Type B pancreatic cell (in vitro differentiated cells): ENCODE measurements around the gene LYRM4. TPM values are rescaled to one million over a fixed set of nuclear protein-coding genes. Genes with fewer than 3 reads are reported as not detected.

Experiments
- DNase-seq: peaks from one replicate; pipeline ENCODE4 v3.0.0; 2021; ENCODE audit warnings: mixed read lengths; ENCODE audit not compliant: unreplicated experiment; ENCODE audit errors: extremely low spot score
- H3K27ac Mint-ChIP-seq: 2 replicates; pipeline ENCODE4 v1.8.0; 2021; ENCODE audit warnings: mild to moderate bottlenecking, mixed read lengths
- H3K27me3 Mint-ChIP-seq: 2 replicates; pipeline ENCODE4 v1.8.0; 2021; ENCODE audit warnings: mixed read lengths
- H3K36me3 Mint-ChIP-seq: 2 replicates; pipeline ENCODE4 v1.8.0; 2021; ENCODE audit warnings: mixed read lengths
- H3K4me1 Mint-ChIP-seq: one replicate; pipeline ENCODE4 v1.8.0; 2021; ENCODE audit warnings: mixed read lengths; ENCODE audit not compliant: unreplicated experiment
- H3K4me3 Mint-ChIP-seq: 2 replicates; pipeline ENCODE4 v1.8.0; 2021; ENCODE audit warnings: mild to moderate bottlenecking, mixed read lengths
- H3K9me3 Mint-ChIP-seq: 2 replicates; pipeline ENCODE4 v1.8.0; 2021; ENCODE audit warnings: mixed read lengths
- CTCF ChIP-seq: fragments of 200-600 bp; sonication (generic); conservative IDR thresholded peaks from 2 replicates; pipeline ENCODE4 v1.5.0; 2021; ENCODE audit warnings: antibody characterized with exemption, mild to moderate bottlenecking
- total RNA-seq: library from RNA; stranded (reverse); gene quantifications from 2 replicates; pipeline ENCODE4 v1.2.1, GENCODE V29; 2021; ENCODE audit warnings: low replicate concordance

The LYRM4 gene
- total RNA-seq, 1 donor from 2014 or later, result 39.5 TPM

- no peak overlapping the region for H3K27ac Mint-ChIP-seq
- DNase-seq, result no peak
- no peaks in the 10 kb centered on the region for H3K4me1 Mint-ChIP-seq
- peaks cover 1% of the 10 kb centered on the region for H3K36me3 Mint-ChIP-seq
- no peaks in the 10 kb centered on the region for H3K9me3 Mint-ChIP-seq
- peaks cover 2% of the 10 kb centered on the region for H3K27me3 Mint-ChIP-seq
- H3K4me3 Mint-ChIP-seq, result no peak overlapping the region
- TF ChIP-seq CTCF, result no peak
Measured at GRCh38 chr6:5100806-5101205, 159.9 kb downstream of the LYRM4 start.

DNA sequence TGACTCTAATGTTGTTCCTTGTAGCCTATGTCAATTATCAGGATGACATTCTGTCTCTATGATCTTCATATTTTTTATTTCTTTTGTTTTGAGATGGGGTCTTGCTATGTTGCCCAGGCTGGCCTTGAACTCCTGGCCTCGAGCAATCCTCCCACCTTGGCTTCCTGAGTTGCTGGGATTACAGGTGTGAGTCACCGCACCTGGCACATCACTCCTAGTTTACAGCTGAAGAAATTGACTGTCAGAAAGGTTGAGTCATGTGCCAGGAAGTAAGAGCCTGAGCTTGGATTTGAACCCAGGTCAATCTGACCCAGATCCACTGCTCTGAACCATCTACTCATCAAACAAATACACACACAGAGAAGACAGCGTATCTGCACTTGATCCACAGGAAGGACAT lies 161.2 kb downstream of the LYRM4 start:
- no peak overlapping the region for H3K4me3 Mint-ChIP-seq
- H3K36me3 Mint-ChIP-seq, result no peaks in the 10 kb centered on the region
- H3K4me1 Mint-ChIP-seq, result no peaks in the 10 kb centered on the region
- TF ChIP-seq CTCF, result no peak
- H3K27me3 Mint-ChIP-seq, result peaks cover 4% of the 10 kb centered on the region
- no peaks in the 10 kb centered on the region for H3K9me3 Mint-ChIP-seq
- no peak for DNase-seq
- no peak overlapping the region for H3K27ac Mint-ChIP-seq

- H3K4me1 Mint-ChIP-seq, result no peaks in the 10 kb centered on the region
- no peak for TF ChIP-seq CTCF
- peaks cover 5% of the 10 kb centered on the region for H3K27me3 Mint-ChIP-seq
- H3K4me3 Mint-ChIP-seq, result no peak overlapping the region
- no peaks in the 10 kb centered on the region for H3K9me3 Mint-ChIP-seq
- no peak for DNase-seq
- no peak overlapping the region for H3K27ac Mint-ChIP-seq
- no peaks in the 10 kb centered on the region for H3K36me3 Mint-ChIP-seq
Measured at GRCh38 chr6:5098501-5099270, 162.1 kb downstream of the LYRM4 start.

DNA sequence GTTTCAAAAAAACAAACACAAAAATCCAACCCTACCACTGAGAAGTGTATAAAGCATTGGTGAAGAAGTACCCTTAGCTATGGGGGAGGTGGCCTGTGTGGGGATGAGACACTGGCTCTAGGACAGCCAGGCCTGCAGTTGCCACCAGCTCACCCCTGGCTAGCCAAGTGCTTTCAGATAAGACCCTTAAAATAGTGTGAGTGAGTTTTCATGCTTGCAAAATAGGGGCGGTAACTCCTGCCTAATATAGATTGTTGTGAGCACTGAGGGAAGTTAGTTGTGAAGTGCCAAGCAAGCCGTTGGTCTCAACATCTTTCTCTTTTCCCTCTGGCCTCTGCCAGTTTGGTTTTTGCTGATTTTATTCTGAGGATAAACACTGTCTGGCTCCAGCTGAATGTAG lies 164.3 kb downstream of the LYRM4 start:
- no peak overlapping the region for H3K27ac Mint-ChIP-seq
- peaks cover 10% of the 10 kb centered on the region for H3K27me3 Mint-ChIP-seq
- H3K4me3 Mint-ChIP-seq, result no peak overlapping the region
- DNase-seq, result no peak
- TF ChIP-seq CTCF, result no peak
- H3K4me1 Mint-ChIP-seq, result peaks cover 5% of the 10 kb centered on the region
- no peaks in the 10 kb centered on the region for H3K9me3 Mint-ChIP-seq
- H3K36me3 Mint-ChIP-seq, result no peaks in the 10 kb centered on the region

DNA sequence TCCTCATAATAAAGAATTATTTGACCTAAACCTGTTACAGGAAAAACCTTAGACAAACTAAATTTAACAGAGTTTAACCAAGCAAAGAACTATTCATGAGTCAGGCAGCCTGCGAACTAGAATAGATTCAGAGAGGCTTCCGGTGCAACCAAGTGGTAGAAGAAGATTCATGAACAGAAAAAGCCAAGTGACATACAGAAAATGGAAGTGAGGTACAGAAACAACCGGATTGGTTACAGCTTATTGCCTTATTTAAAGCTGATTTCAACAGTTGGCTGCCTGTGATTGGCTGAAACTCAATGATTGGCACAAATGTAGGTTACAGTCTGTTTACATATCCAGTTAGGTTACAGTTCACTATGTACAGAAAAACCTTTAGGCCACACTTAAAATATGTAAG lies 165.5 kb downstream of the LYRM4 start:
- H3K4me3 Mint-ChIP-seq, result no peak overlapping the region
- H3K27ac Mint-ChIP-seq, result no peak overlapping the region
- H3K9me3 Mint-ChIP-seq, result no peaks in the 10 kb centered on the region
- TF ChIP-seq CTCF, result no peak
- no peaks in the 10 kb centered on the region for H3K36me3 Mint-ChIP-seq
- H3K4me1 Mint-ChIP-seq, result peaks cover 7% of the 10 kb centered on the region
- DNase-seq, result no peak
- peaks cover 16% of the 10 kb centered on the region for H3K27me3 Mint-ChIP-seq
